Tibial nerve (tissue), 4 donors: ENCODE results near the gene SUN2. TPM values are rescaled to one million over a fixed set of nuclear protein-coding genes. Genes with fewer than 3 reads are reported as not detected.

Experiments
- DNase-seq, 2 donors: peaks; one replicate each; pipeline ENCODE4 v3.0.0-alpha.2; 2019; ENCODE audit warnings: low spot score in 2 of 2
- H3K27ac ChIP-seq, 4 donors: fragments of 200-600 bp; sonication (generic) in 3 of 4; one replicate each; pipeline ENCODE4 v1.5.1; 2017 to 2019; ENCODE audit warnings: mild to moderate bottlenecking in 1 of 4
- H3K27me3 ChIP-seq, 2 donors: fragments of 200-600 bp; sonication (generic) in 1 of 2; one replicate each; pipeline versions ENCODE4 v1.5.1 to v1.6.0; 2017 to 2019
- H3K36me3 ChIP-seq, 3 donors: fragments of 200-600 bp; sonication (generic); one replicate each; pipeline ENCODE4 v1.5.1; 2018 to 2019
- H3K4me1 ChIP-seq, 4 donors: fragments of 200-600 bp; sonication (generic) in 3 of 4; one replicate each; pipeline ENCODE4 v1.5.1; 2017 to 2019
- H3K4me3 ChIP-seq, 4 donors: fragments of 200-600 bp; sonication (generic) in 3 of 4; one replicate each; pipeline ENCODE4 v1.5.1; 2017 to 2019; ENCODE audit warnings: mild to moderate bottlenecking in 1 of 4, moderate library complexity in 1 of 4
- H3K9me3 ChIP-seq, 4 donors: fragments of 200-600 bp; sonication (generic) in 3 of 4; one replicate each; pipeline ENCODE4 v1.5.1; 2017 to 2019
- EP300 ChIP-seq, 2 donors: sonication (generic); formaldehyde crosslinking; IDR thresholded peaks; one replicate each; pipeline ENCODE4 v1.6.1; 2017; ENCODE audit warnings: antibody characterized with exemption in 2 of 2, mild to moderate bottlenecking in 1 of 2
- POLR2A ChIP-seq, 2 donors: fragments of 450-650 bp; IDR thresholded peaks; one replicate each; pipeline ENCODE4 v1.6.1; 2017; ENCODE audit warnings: antibody characterized with exemption in 2 of 2, mild to moderate bottlenecking in 2 of 2, moderate library complexity in 2 of 2
- whole genome bisulfite sequencing, 2 donors: methylation state at CpG; one replicate each; pipeline ENCODE4 v1.1.5; 2018; 5-methylcytosine and 5-hydroxymethylcytosine counted together
- total RNA-seq, 4 donors: library from RNA; depleted of rRNA; stranded (reverse); fragments of >200 nt; gene quantifications; one replicate each; pipeline ENCODE4 v1.1.0, GENCODE V29; 2016
- TF ChIP-seq, protein P1 (sequence below), 5 experiments: fragments of 200-600 bp in 3 of 5; fragments of 450-650 bp in 2 of 5; sonication (generic) in 3 of 5; IDR thresholded peaks; one replicate each; pipeline ENCODE4 v1.5.1; 2016 to 2019; ENCODE audit warnings: antibody characterized with exemption in 5 of 5, mild to moderate bottlenecking in 3 of 5, moderate library complexity in 2 of 5

Gene SUN2
- total RNA-seq, 4 donors from 2014 or later = 640 to 1,234 (median 846) TPM

DNA sequence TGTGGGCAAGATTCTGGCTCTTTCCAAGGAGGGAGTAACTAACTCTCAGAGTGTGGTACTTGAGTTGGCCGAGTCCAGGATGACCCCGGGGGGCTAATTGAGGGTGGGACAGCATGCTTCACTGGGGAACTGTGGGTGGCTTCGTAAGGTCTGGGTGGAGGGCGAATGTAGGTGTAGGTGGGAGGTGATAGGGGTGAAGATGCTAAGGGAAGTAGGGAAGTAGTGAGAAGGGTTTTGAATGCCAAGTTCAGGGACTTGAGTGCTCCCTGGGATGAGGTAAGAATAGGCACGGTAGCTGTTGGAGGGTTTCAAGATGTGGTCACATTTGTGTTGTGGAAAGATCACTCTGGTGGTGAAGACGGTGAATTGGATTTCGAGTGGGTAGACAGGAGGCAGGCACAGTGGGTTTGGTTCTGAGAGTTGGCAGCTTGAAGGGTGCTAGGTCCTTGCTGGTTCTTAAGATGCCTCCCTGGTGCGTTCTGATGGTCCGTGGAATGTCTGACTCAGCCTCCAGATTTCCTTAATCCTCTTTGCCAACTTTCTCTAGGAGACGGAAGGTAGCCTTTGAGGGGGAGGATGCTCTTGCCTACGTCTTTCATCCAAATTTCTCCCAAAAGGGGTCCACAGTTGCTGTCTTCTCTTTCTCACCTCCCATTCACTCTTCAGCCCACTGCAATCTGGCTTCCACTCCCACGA lies 40.6 kb upstream of the SUN2 start:
- TF ChIP-seq EP300 (IDR thresholded peaks at IDR 0.05) (no peak), POLR2A (IDR thresholded peaks at IDR 0.05) (no peak)
- TF ChIP-seq, protein P1, sequence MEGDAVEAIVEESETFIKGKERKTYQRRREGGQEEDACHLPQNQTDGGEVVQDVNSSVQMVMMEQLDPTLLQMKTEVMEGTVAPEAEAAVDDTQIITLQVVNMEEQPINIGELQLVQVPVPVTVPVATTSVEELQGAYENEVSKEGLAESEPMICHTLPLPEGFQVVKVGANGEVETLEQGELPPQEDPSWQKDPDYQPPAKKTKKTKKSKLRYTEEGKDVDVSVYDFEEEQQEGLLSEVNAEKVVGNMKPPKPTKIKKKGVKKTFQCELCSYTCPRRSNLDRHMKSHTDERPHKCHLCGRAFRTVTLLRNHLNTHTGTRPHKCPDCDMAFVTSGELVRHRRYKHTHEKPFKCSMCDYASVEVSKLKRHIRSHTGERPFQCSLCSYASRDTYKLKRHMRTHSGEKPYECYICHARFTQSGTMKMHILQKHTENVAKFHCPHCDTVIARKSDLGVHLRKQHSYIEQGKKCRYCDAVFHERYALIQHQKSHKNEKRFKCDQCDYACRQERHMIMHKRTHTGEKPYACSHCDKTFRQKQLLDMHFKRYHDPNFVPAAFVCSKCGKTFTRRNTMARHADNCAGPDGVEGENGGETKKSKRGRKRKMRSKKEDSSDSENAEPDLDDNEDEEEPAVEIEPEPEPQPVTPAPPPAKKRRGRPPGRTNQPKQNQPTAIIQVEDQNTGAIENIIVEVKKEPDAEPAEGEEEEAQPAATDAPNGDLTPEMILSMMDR (IDR thresholded peaks at IDR 0.05) = no peak
- H3K9me3 ChIP-seq = peaks cover 0 to 7% (median 0%) of the 10 kb centered on the region in 4 donors
- H3K27ac ChIP-seq = no peak overlapping the region
- no peak overlapping the region for H3K4me3 ChIP-seq
- H3K27me3 ChIP-seq = no peaks in the 10 kb centered on the region
- 80 to 83% methylated on average over 12 of the region's 12 CpGs for WGBS, 2 donors
- peaks cover 0 to 2% (median 0%) of the 10 kb centered on the region in 3 donors for H3K36me3 ChIP-seq
- peaks cover 0 to 16% (median 8%) of the 10 kb centered on the region in 4 donors for H3K4me1 ChIP-seq
- DNase-seq = no peak

DNA sequence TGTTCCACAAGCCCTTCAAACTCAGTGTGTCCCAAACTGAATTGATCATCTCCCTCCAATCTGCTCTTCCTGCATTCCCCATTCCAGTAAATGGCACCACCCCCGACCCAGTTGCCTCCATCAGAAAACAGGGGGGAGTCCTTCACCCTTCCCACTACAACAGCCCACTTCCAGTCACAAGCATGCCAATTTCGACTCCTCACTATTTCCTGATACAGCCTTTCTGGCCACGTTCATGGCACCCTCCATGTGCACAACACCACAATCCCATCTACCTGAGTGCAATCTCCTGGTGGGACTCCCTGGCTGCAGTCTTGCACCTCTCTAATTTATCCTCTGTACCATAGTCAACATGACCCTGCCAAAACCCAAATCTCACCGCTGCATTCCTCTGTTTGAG lies 39.8 kb upstream of the SUN2 start:
- Histone ChIP-seq H3K4me3 (no peak overlapping the region), H3K4me1 (peaks cover 0 to 16% (median 8%) of the 10 kb centered on the region in 4 donors), H3K27ac (no peak overlapping the region), H3K27me3 (no peaks in the 10 kb centered on the region), H3K36me3 (peaks cover 0 to 10% (median 0%) of the 10 kb centered on the region in 3 donors), H3K9me3 (peaks cover 0 to 7% (median 0%) of the 10 kb centered on the region in 4 donors)
- no peak for TF ChIP-seq POLR2A (IDR thresholded peaks at IDR 0.05)
- TF ChIP-seq EP300 (IDR thresholded peaks at IDR 0.05) = no peak
- TF ChIP-seq, protein P1 (IDR thresholded peaks at IDR 0.05) = no peak
- DNase-seq = no peak
- WGBS, 2 donors = 76 to 78% methylated on average over 4 of the region's 4 CpGs

DNA sequence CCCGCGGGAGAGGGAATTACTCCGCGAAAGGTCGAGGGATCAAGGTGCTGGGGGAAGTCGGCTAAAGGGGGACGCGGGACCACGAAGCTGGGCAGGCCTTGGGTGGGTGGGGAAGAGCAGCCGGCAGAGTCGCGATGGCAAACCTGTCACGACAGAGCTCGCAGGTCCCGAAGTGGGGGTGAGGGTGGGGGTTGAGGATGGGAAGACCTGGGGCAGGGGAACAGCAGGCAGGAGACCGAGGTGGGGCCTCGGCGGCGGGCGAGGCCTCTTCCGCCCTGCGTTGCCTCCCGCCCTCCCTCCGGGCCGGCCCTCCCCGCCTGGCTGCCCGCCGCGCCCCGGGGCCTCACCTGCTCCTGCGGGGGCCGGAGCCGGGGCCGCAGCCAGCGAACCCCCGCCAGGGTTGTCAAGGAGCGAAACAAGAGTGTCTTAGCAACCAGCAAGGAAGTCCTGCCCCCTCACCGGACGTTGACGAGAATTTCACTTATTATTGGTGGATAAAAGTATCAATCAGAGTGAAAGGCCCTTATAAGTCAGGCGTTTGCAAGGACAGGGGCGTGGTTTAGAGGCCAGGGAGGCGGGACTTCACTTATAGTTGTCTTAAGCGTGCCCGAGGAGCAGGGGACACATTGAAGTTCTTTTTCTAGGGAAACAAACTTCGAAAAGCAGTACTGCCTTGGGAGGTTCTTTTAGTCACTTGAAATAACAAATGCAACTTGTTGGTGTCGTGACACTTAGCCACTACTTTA lies 38.1 kb upstream of the SUN2 start, which contains the start of gene DNAL4:
Gene DNAL4 (minus strand): TSS at position 423 of the 746 bp plus-strand sequence. CDS start 11,412 bp downstream, outside the sequence.
- peak; percentile 34 to 57 for TF ChIP-seq EP300 (IDR thresholded peaks at IDR 0.05)
- peak in 1 of 2 donors; percentile 45 for TF ChIP-seq POLR2A (IDR thresholded peaks at IDR 0.05)
- TF ChIP-seq, protein P1 (IDR thresholded peaks at IDR 0.05) = peak in 1 of 5 experiments; percentile 25
- Histone ChIP-seq H3K4me1 (peaks cover 0 to 22% (median 11%) of the 10 kb centered on the region in 4 donors), H3K27ac (peak within 1 kb of the TSS; percentile 59 to 92 (median 87)), H3K4me3 (peak within 1 kb of the TSS; percentile 78 to 95 (median 87)), H3K9me3 (no peaks in the 10 kb centered on the region), H3K27me3 (no peaks in the 10 kb centered on the region), H3K36me3 (peaks cover 0 to 24% (median 0%) of the 10 kb centered on the region in 3 donors)
- 0 to 1% methylated on average over 31 to 43 of the region's 47 CpGs for WGBS, 2 donors
- peak; percentile 92 to 98 for DNase-seq

DNA sequence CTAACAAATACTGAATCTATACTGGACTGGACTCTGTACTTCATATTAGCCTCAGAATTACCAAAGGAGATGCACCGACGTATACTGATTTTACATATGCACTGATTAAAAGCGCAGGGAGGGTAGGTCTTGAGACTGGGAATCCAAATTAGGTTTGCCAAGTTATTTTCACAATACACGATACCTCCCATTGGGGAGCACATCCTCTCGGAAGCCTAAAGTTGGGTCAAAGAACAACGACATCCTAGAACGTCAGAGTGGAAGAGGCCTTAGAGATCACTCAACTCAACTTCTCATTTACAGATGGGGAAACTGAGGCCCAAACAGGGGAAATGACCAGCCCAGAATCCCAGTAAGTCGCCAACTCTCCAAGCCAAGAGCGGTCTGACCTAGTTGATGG lies 37.5 kb upstream of the SUN2 start:
- Histone ChIP-seq H3K27me3 (no peaks in the 10 kb centered on the region), H3K4me3 (peak overlapping the region; percentile 78 to 95 (median 87)), H3K9me3 (no peaks in the 10 kb centered on the region), H3K27ac (peak overlapping the region; percentile 59 to 92 (median 87)), H3K36me3 (peaks cover 0 to 24% (median 0%) of the 10 kb centered on the region in 3 donors), H3K4me1 (peaks cover 0 to 27% (median 14%) of the 10 kb centered on the region in 4 donors)
- 23% methylated on average over 9 of the region's 9 CpGs for WGBS, 2 donors
- no peak for DNase-seq
- TF ChIP-seq EP300 (IDR thresholded peaks at IDR 0.05) (no peak), POLR2A (IDR thresholded peaks at IDR 0.05) (no peak)
- TF ChIP-seq, protein P1 (IDR thresholded peaks at IDR 0.05) = no peak
